ACC112 (cell line): ENCODE measurements around the gene TMEM63C.

Source experiments
- H2AFZ ChIP-seq: fragments of 200-600 bp; sonication (generic); one replicate; pipeline ENCODE4 v1.6.0; 2017; ENCODE audit warnings: antibody characterized with exemption, low read length; ENCODE audit not compliant: unreplicated experiment
- H3K27ac ChIP-seq: fragments of 200-600 bp; sonication (generic); 2 replicates; pipeline ENCODE4 v1.5.1; 2014; ENCODE audit warnings: low read depth, mild to moderate bottlenecking, antibody characterized with exemption, low read length, moderate library complexity
- H3K27me3 ChIP-seq: fragments of 200-600 bp; sonication (generic); 2 replicates; pipeline ENCODE4 v1.6.1; 2014; ENCODE audit warnings: mild to moderate bottlenecking, antibody characterized with exemption, low read length, moderate library complexity, mixed read lengths; ENCODE audit not compliant: insufficient read depth
- H3K36me3 ChIP-seq: fragments of 200-600 bp; sonication (generic); 2 replicates; pipeline ENCODE4 v1.6.1; 2016; ENCODE audit warnings: mild to moderate bottlenecking, antibody characterized with exemption, low read length, moderate library complexity, mixed read lengths; ENCODE audit not compliant: insufficient read depth
- H3K4me1 ChIP-seq: fragments of 200-600 bp; sonication (generic); one replicate; pipeline ENCODE4 v1.6.1; 2016; ENCODE audit warnings: low read length, mixed read lengths; ENCODE audit not compliant: insufficient read depth, unreplicated experiment, control insufficient read depth
- H3K4me3 ChIP-seq: fragments of 200-600 bp; sonication (generic); 2 replicates; pipeline ENCODE4 v1.5.1; 2014; ENCODE audit warnings: mild to moderate bottlenecking, low read depth, low read length
- H3K79me2 ChIP-seq: fragments of 200-600 bp; sonication (generic); one replicate; pipeline ENCODE4 v1.6.0; 2016; ENCODE audit warnings: low read length; ENCODE audit not compliant: control insufficient read depth, unreplicated experiment, insufficient read depth

TMEM63C gene

DNA sequence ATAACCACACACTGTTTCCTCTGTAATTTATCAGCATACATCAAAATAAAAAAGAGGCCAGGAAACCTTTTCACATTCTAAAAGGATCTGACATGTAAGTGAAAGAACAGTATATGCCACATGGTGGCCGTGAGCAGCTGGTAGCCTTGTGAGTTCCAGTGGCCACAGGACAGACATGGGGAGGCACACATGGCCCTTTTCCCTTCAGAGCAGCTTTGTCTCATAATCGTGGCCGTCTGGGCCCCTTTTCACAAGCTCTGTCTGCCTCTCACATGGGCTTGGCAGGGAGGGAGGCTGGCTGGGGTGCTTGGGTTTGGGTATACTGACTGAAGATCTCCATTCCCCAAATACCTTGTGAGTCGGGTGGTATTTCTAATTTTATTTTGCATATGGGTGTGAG lies 38.5 kb upstream of the TMEM63C start:
- Histone ChIP-seq H3K27ac (no peak overlapping the region), H3K36me3 (no peaks in the 10 kb centered on the region), H3K79me2 (no peaks in the 10 kb centered on the region), H3K4me3 (no peak overlapping the region), H3K4me1 (no peaks in the 10 kb centered on the region), H3K27me3 (peaks cover 95% of the 10 kb centered on the region), H2AFZ (no peak overlapping the region)

DNA sequence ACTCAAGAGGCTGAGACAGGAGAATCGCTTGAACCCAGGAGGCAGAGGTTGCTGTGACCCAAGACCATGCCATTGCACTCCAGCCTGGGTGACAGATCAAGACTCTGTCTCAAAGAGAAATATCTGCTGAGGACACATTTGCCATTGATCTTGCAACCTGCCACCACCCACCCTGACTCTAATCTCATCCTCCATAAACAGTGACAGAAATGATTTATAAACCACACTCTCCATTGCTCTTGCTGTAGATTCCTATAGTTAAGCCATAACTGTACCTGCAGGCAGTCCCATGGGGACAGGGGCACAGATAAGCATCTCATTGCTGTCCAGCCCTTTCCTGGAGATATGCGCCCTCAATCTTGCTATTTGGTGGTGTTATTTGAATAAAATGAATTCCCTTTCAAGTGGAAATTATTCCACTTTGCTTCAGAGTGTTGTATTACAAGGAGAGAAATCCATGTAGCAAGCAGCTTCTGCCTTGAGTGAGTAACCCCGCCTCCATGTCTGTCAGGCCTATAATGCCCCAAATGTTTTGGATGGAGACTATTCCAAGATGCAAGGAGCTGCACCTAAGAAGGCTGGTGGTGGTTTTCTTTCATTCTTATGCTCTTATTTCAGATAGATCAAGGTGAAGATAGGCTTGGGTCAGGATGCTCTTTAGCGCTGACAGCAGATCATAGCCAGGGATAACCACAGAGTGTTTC lies 37.0 kb upstream of the TMEM63C start:
- Histone ChIP-seq H3K4me1 (no peaks in the 10 kb centered on the region), H3K36me3 (no peaks in the 10 kb centered on the region), H3K4me3 (no peak overlapping the region), H3K79me2 (no peaks in the 10 kb centered on the region), H3K27ac (no peak overlapping the region), H3K27me3 (peaks cover 85% of the 10 kb centered on the region), H2AFZ (no peak overlapping the region)

DNA sequence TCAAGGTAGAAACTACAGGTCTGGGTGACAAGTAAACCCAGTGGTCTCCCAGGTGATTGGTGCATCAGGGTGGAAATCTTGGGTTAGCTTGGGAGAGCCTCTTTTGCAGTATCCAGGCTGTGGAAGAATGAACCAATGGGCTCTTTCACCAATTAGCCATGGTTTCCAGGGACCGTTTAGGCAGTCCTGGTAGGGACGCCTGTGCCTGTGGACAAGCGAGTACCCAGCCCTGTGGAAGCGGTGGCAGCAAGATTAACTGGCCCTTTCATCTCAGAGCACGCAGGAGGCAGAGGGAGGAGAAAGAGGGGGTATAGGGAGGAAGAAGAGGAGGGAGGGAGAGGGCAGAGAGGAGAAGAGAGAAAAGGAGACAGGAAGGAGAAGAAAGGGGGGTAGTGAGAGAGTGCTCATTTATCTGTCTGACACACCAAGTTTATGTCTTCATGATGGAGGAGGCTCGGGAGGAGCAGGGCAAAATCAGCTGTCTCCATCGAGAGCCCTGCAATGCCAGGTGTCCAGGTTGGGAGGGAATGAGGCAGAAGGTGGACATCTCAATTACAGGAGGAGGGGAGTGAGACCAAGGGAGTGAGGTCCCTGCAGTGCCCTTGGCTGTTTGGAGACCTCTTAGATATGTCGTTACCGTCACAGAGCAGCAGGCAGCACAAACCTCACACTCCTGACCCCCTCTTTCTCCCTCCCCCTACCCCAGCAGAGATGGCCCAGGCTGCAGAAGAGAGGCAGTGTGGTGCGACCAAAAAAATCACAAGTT lies 35.4 kb upstream of the TMEM63C start:
- Histone ChIP-seq H3K4me3 (no peak overlapping the region), H2AFZ (no peak overlapping the region), H3K79me2 (no peaks in the 10 kb centered on the region), H3K27me3 (peaks cover 75% of the 10 kb centered on the region), H3K4me1 (no peaks in the 10 kb centered on the region), H3K36me3 (no peaks in the 10 kb centered on the region), H3K27ac (no peak overlapping the region)

DNA sequence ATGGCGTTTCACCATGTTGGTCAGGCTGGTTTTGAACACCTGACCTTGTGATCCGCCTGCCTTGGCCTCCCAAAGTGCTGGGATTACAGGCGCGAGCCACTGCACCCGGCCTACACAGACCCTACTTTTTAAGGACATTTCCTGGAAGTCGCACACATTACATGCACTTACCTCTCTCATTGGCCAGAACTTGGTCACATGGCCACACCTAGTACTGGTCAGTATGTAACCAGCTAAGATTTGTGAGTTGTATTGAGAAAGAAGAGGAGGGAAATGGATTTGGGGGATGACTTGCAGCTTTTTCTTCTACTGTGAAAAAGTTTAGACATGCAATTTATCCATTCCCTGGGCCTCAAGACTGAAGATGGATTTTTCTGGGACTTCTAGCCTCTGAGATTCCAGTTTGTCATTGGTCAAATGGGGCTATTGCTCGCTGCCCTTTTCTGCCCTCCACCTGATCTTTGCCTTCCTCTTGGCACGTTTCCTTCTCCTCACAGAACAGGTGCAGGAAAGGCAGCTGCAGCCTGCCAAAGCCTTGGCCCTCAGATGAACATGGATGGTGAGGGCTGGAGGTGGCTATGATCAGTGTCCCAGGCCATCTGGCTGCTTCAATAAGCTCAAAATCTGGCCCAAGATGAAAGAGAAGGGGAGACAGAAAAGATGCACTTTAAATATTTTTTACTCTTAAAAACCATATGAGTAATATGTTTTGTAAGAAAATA lies 32.9 kb upstream of the TMEM63C start:
- Histone ChIP-seq H3K36me3 (no peaks in the 10 kb centered on the region), H3K27me3 (peaks cover 59% of the 10 kb centered on the region), H3K4me1 (no peaks in the 10 kb centered on the region), H2AFZ (no peak overlapping the region), H3K4me3 (no peak overlapping the region), H3K79me2 (no peaks in the 10 kb centered on the region), H3K27ac (no peak overlapping the region)

DNA sequence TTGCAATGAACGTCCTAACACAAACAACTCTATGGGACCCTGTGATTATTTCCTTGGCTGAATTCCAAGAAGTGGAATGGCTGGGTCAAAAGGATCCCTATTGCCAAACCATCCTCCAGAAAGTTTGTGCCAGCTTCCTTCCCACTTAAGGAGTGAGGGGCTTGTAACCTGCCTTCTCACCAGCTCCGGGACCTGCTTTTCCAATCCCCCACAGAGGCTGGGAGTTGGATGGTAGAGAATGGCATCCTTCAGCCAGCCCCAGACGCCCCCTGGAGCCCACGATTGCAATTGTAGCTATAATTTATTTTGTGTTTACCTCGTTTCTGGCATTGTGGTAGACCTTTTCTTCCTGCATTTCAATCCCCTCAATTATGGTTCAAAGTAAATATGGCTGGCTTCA lies 30.4 kb upstream of the TMEM63C start:
- Histone ChIP-seq H2AFZ (no peak overlapping the region), H3K4me1 (no peaks in the 10 kb centered on the region), H3K79me2 (no peaks in the 10 kb centered on the region), H3K27me3 (peaks cover 50% of the 10 kb centered on the region), H3K27ac (no peak overlapping the region), H3K4me3 (no peak overlapping the region), H3K36me3 (no peaks in the 10 kb centered on the region)

DNA sequence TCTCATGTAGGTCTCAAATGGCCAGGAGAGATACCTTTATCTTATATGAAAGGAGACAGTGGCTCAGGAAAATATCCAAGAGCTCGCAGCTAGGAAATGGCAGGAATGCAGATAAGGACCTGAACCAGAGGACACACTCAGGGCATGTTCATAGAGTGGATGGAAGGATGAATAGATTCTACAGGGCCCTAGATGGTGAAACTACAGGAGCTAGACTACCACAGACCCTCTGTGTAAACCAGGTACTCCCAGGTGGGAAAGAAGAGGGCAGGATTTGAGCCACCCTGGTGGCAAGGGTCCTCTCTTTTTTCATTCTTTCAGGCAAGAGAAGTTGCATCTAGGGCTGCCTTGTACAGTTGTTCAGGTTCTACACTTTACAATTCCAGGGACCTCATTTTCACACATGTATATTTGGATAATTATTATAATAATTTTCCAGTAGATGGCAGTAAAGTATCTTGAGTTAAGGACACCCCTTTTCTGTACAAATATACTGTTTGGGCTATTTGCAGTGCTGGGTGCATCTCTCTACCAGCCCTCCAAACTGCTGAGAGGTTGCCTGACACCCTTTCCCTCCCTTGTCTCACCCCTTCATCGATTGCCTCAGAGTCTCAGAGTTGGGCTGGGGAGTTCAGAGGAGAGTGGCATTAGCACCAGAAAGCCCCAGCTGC lies 29.5 kb upstream of the TMEM63C start:
- H3K27me3 ChIP-seq = peaks cover 42% of the 10 kb centered on the region
- no peaks in the 10 kb centered on the region for H3K79me2 ChIP-seq
- no peak overlapping the region for H2AFZ ChIP-seq
- no peak overlapping the region for H3K27ac ChIP-seq
- no peak overlapping the region for H3K4me3 ChIP-seq
- H3K4me1 ChIP-seq = no peaks in the 10 kb centered on the region
- no peaks in the 10 kb centered on the region for H3K36me3 ChIP-seq

DNA sequence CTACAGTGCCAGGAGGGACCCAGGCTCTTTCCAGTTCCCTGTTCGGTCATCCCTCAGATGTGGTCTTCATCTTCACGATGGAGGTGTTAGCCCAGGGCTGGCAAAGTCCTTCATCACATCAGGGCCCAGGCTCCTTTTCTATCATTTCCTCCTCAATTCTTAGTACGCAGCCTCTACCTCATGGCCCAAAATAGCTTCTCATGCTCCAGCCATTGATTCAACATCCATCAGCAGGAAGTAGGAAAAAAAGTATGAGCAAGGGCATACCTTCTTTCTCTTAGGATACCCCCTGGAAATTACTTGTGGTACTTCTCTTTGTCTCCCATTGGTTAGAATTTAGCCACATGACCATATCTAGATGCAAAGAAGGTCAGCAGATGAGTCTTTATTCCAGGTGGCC lies 27.8 kb upstream of the TMEM63C start:
- peaks cover 36% of the 10 kb centered on the region for H3K27me3 ChIP-seq

DNA sequence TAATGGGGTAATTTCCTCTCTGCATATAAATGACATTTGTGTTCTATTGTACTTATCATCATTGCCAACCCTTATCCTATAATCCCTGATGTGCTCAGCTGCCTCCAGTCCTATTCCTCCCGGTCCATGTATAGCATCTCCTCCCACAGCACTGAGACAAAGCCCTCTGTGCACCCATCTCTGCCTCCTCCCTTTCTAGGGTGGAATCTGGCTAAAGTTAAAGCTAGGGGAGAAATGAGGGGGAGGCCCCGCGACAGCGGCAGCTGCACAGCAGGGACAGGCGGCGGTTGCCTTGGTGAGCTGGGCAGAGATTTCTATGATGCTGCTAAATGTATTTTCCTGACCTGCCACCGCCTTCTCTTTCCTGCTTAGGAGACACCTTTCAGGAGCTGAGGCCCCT lies 27.2 kb upstream of the TMEM63C start:
- H3K36me3 ChIP-seq = no peaks in the 10 kb centered on the region
- no peak overlapping the region for H3K27ac ChIP-seq
- H2AFZ ChIP-seq = no peak overlapping the region
- H3K79me2 ChIP-seq = no peaks in the 10 kb centered on the region
- H3K27me3 ChIP-seq = peaks cover 33% of the 10 kb centered on the region
- H3K4me3 ChIP-seq = no peak overlapping the region
- H3K4me1 ChIP-seq = peaks cover 6% of the 10 kb centered on the region

More for the DNA sequence above, 27.8 kb upstream of the TMEM63C start:
- no peak overlapping the region for H2AFZ ChIP-seq
- no peaks in the 10 kb centered on the region for H3K79me2 ChIP-seq
- H3K36me3 ChIP-seq = no peaks in the 10 kb centered on the region
- H3K4me1 ChIP-seq = peaks cover 6% of the 10 kb centered on the region
- H3K27ac ChIP-seq = no peak overlapping the region
- no peak overlapping the region for H3K4me3 ChIP-seq

DNA sequence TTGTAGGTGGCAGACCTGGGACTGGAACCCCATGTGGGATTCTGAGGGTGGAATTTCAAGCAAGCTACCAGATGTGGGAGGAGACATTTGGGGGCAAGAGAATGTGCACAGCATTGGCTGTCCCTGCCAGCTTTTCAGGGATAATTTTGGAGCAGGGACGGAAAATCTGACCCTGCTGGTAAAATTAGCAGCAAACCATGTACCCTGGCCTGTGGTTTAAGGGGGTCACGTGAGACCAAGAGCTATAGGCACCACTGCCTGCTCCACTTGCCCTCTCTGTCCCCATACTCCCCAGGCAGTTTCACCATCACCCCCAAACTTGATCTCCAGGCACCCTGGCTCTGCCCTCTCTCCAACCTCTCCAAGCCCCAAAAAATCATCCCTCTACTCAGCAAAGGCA lies 26.5 kb upstream of the TMEM63C start:
- Histone ChIP-seq H3K36me3 (no peaks in the 10 kb centered on the region), H3K4me3 (no peak overlapping the region), H3K27ac (no peak overlapping the region), H3K4me1 (peaks cover 6% of the 10 kb centered on the region), H2AFZ (no peak overlapping the region), H3K27me3 (peaks cover 30% of the 10 kb centered on the region), H3K79me2 (no peaks in the 10 kb centered on the region)

DNA sequence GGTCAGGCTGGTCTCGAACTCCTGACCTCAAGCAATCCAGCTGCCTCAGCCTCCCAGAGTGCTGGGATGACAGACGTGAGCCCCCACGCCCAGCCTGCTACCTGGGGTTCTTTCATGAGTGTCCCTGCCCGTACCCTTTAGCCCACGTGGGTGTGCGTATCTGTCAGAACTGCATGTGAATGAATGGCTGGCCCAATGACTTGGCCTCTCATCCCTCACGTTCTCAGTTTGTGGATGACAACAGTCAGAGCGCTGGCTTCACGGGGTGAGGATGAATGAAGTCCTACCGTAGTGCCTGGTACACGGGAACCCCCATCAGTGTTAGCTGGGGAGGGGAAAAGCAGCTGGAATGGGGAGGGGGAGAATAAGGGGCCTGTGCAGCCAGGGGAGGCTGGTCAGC lies 23.9 kb upstream of the TMEM63C start:
- Histone ChIP-seq H3K36me3 (no peaks in the 10 kb centered on the region), H2AFZ (no peak overlapping the region), H3K27me3 (peaks cover 38% of the 10 kb centered on the region), H3K79me2 (no peaks in the 10 kb centered on the region), H3K27ac (no peak overlapping the region), H3K4me3 (no peak overlapping the region), H3K4me1 (peaks cover 6% of the 10 kb centered on the region)
